ENCODE measurements around the gene YWHAB.

YWHAB gene

GRCh38 chr20:44841955-44842354 lies 43.5 kb upstream of the YWHAB start:
- TF ChIP-seq, protein P1, sequence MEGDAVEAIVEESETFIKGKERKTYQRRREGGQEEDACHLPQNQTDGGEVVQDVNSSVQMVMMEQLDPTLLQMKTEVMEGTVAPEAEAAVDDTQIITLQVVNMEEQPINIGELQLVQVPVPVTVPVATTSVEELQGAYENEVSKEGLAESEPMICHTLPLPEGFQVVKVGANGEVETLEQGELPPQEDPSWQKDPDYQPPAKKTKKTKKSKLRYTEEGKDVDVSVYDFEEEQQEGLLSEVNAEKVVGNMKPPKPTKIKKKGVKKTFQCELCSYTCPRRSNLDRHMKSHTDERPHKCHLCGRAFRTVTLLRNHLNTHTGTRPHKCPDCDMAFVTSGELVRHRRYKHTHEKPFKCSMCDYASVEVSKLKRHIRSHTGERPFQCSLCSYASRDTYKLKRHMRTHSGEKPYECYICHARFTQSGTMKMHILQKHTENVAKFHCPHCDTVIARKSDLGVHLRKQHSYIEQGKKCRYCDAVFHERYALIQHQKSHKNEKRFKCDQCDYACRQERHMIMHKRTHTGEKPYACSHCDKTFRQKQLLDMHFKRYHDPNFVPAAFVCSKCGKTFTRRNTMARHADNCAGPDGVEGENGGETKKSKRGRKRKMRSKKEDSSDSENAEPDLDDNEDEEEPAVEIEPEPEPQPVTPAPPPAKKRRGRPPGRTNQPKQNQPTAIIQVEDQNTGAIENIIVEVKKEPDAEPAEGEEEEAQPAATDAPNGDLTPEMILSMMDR (IDR thresholded peaks at IDR 0.05; ENCODE audit: extremely low read depth, missing control alignments), result no peak
- DNase-seq (ENCODE audit: low spot score), result no peak

GRCh38 chr20:44843876-44844275 lies 41.6 kb upstream of the YWHAB start:
- TF ChIP-seq, protein P1 (IDR thresholded peaks at IDR 0.05; ENCODE audit: extremely low read depth, missing control alignments), result no peak
- no peak for DNase-seq (ENCODE audit: low spot score)

- DNase-seq (ENCODE audit: low spot score), result no peak
- TF ChIP-seq, protein P1 (IDR thresholded peaks at IDR 0.05; ENCODE audit: extremely low read depth, missing control alignments), result no peak
Measured at GRCh38 chr20:44848254-44849015, 37.1 kb upstream of the YWHAB start.

DNA sequence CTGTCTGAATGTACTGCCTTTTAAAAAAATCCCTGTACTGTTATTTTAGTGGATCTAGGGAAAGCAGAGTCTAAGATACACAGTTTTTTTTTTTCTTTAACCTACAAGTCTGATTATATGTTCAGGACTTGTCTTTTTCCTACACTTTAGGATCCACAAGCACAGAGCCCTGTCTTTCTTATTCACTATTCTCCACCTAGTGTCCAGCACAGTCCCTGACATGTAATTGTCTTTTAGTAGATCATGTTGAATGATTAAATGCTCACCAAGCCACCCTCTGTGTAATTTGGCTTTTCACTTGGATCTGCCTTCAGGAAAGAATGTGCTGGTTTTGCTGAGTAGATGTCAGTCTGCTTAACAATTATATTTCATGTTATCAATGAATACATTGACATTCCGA lies 35.8 kb upstream of the YWHAB start:
- TF ChIP-seq, protein P1 (IDR thresholded peaks at IDR 0.05; ENCODE audit: extremely low read depth, missing control alignments), result no peak
- DNase-seq (ENCODE audit: low spot score), result no peak

- TF ChIP-seq, protein P1 (IDR thresholded peaks at IDR 0.05; ENCODE audit: extremely low read depth, missing control alignments), result no peak
- DNase-seq (ENCODE audit: low spot score), result no peak
Measured at GRCh38 chr20:44850272-44850671, 35.2 kb upstream of the YWHAB start.

DNA sequence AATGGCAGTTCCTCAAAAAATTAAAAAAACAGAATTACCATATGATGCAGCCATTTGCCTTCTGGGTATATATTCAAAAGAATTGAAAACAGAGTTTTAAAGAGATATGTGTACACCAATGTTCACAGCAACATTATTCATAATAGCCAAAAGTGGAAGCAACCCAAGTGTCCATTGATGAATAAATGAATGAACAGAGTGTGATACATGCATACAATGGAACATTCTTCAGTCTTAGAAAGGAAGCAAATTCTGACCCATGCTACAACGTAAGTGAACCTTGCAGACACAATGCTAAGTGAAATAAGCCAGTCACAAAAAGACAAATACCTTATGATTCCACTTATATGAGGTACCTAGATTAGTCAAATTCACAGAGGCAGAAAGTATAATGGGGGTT lies 34.7 kb upstream of the YWHAB start:
- TF ChIP-seq, protein P1 (IDR thresholded peaks at IDR 0.05; ENCODE audit: extremely low read depth, missing control alignments), result no peak
- no peak for DNase-seq (ENCODE audit: low spot score)

GRCh38 chr20:44851545-44851944 lies 34.0 kb upstream of the YWHAB start:
- TF ChIP-seq, protein P1 (IDR thresholded peaks at IDR 0.05; ENCODE audit: extremely low read depth, missing control alignments), result no peak
- DNase-seq (ENCODE audit: low spot score), result no peak

All from GM20000 (cell line).